GM12878 (cell line): Measurements from ENCODE around the gene EAF1. TPM values are rescaled to one million over a fixed set of nuclear protein-coding genes. Genes with fewer than 3 reads are reported as not detected.
A peak's percentile ranks its signal among the peaks of the same experiment; 100 is the strongest.

ENCODE experiments used
- ATAC-seq: fragments of 200-7000 bp; cut with Tn5 transposase; 3 replicates; pipeline ENCODE4 v1.9.1; 2020; ENCODE audit warnings: mild to moderate bottlenecking, moderate library complexity
- BruUV-seq: library from RNA; stranded (reverse); fragments of 400-500 nt; replicated peaks from 2 replicates; lab custom pipeline; 2021; lab: Mats Ljungman, UMichigan
- CTCF ChIA-PET: fragments of 300-600 bp; sonication (Branson Sonifier 250); formaldehyde crosslinking; extraction: SDS; loops from one replicate; lab custom pipeline; 2021; ENCODE audit warnings: inconsistent platforms; lab: Yijun Ruan, JAX
- POLR2A ChIA-PET: fragments of 350-600 bp; formaldehyde crosslinking; extraction: SDS; loops from one replicate; lab custom pipeline; 2021; ENCODE audit warnings: inconsistent platforms; lab: Charles Lee
- RAD21 ChIA-PET: fragments of 300-600 bp; sonication (Branson Sonifier 250); formaldehyde crosslinking; loops from one replicate; lab custom pipeline; 2023; ENCODE audit warnings: antibody characterized with exemption; ENCODE audit not compliant: unreplicated experiment; lab: Charles Lee
- SMC1A ChIA-PET: fragments of 300-600 bp; sonication (Branson Sonifier 250); formaldehyde crosslinking; loops from one replicate; lab custom pipeline; 2023; ENCODE audit not compliant: unreplicated experiment, uncharacterized antibody; lab: Charles Lee
- DNase-seq: peaks from one replicate; pipeline ENCODE4 v3.0.0-alpha.2; 2011; ENCODE audit warnings: low read depth, low spot score
- FAIRE-seq: peaks from 3 replicates; lab custom pipeline; 2011; peaks lifted over from hg19 to GRCh38; lab: Jason Lieb, UNC
- H2AFZ ChIP-seq: 2 replicates; pipeline ENCODE4 v1.6.0; 2011; ENCODE audit warnings: low read depth, low read length, control low read depth; ENCODE audit not compliant: control insufficient read depth
- H3K27ac ChIP-seq: 2 replicates; pipeline ENCODE4 v1.5.1; 2011; ENCODE audit warnings: control low read depth; ENCODE audit not compliant: control insufficient read depth, insufficient read depth
- H3K27me3 ChIP-seq, 2 experiments: replicated peaks in 1 of 2; 2 replicates each; pipeline versions ENCODE4 v1.6.0 to v1.6.1; 2011; ENCODE audit warnings: low read length in 1 of 2; ENCODE audit not compliant: control insufficient read depth in 2 of 2, insufficient read depth in 2 of 2
- H3K36me3 ChIP-seq, 2 experiments: 2 replicates each; pipeline ENCODE4 v1.5.1; 2011; ENCODE audit warnings: low read length in 1 of 2; ENCODE audit not compliant: control insufficient read depth in 2 of 2, insufficient read depth in 2 of 2
- H3K4me1 ChIP-seq: 2 replicates; pipeline ENCODE4 v1.6.1; 2011; ENCODE audit warnings: mild to moderate bottlenecking, low read length, moderate library complexity, mixed read lengths; ENCODE audit not compliant: control insufficient read depth, insufficient read depth
- H3K4me2 ChIP-seq: 2 replicates; pipeline ENCODE4 v1.6.0; 2011; ENCODE audit warnings: control low read depth; ENCODE audit not compliant: control insufficient read depth, insufficient read depth
- H3K4me3 ChIP-seq: fragments of 200-600 bp; sonication (generic); 2 replicates; pipeline ENCODE4 v1.5.1; 2016
- H3K79me2 ChIP-seq: 2 replicates; pipeline ENCODE4 v1.6.0; 2011; ENCODE audit warnings: low read length; ENCODE audit not compliant: control insufficient read depth, insufficient read depth
- H3K9ac ChIP-seq: 2 replicates; pipeline ENCODE4 v1.8.0; 2011; ENCODE audit warnings: low read length, control low read depth, mixed read lengths; ENCODE audit not compliant: control insufficient read depth, insufficient read depth
- H3K9me3 ChIP-seq: replicated peaks from 3 replicates; pipeline ENCODE4 v1.5.1; 2011; ENCODE audit warnings: mild to moderate bottlenecking, low read length; ENCODE audit not compliant: control insufficient read depth, insufficient read depth
- H4K20me1 ChIP-seq: 2 replicates; pipeline ENCODE4 v1.6.0; 2011; ENCODE audit not compliant: control insufficient read depth, insufficient read depth
- BHLHE40 ChIP-seq, 2 experiments: fragments of 450-650 bp in 1 of 2; IDR thresholded peaks; 2 replicates each; pipeline ENCODE4 v1.6.1; 2011 to 2017; ENCODE audit warnings: low read depth in 2 of 2, borderline replicate concordance in 1 of 2, improper control_type of control experiment in 1 of 2, low read length in 1 of 2, mild to moderate bottlenecking in 1 of 2
- HDAC6 ChIP-seq: fragments of 200-600 bp; sonication (generic); IDR thresholded peaks from one replicate; pipeline ENCODE4 v1.8.0; 2017; ENCODE audit warnings: antibody characterized with exemption; ENCODE audit not compliant: unreplicated experiment
- MEF2A ChIP-seq: IDR thresholded peaks from 2 replicates; pipeline ENCODE4 v1.6.1; 2011; ENCODE audit warnings: low read depth, mild to moderate bottlenecking, low read length, moderate library complexity; ENCODE audit not compliant: insufficient read depth
- MEF2B ChIP-seq: fragments of 450-650 bp; IDR thresholded peaks from 2 replicates; pipeline ENCODE4 v1.6.1; 2018; ENCODE audit warnings: mild to moderate bottlenecking, moderate library complexity; ENCODE audit not compliant: partially characterized antibody, poor library complexity, severe bottlenecking
- SMAD5 ChIP-seq: IDR thresholded peaks from 2 replicates; pipeline ENCODE4 v1.6.1; 2016; ENCODE audit warnings: antibody characterized with exemption, low read depth
- STAT1 ChIP-seq: fragments of 450-650 bp; conservative IDR thresholded peaks from 2 replicates; pipeline ENCODE4 v1.6.1; 2014; ENCODE audit warnings: antibody characterized with exemption, mild to moderate bottlenecking
- WGBS: methylation state at CpG from one replicate; pipeline ENCODE4 v1.1.6; 2016; ENCODE audit warnings: low lambda C conversion rate; ENCODE audit not compliant: insufficient replicate concordance, insufficient coverage; ENCODE audit errors: missing lambda C conversion rate; 5-methylcytosine and 5-hydroxymethylcytosine counted together
- in situ Hi-C: fragments of 300-500 bp; cut with MboI; formaldehyde crosslinking; loops from 9 replicates; pipeline ENCODE4 v1.14.3; 2018; ENCODE audit warnings: mixed read lengths
- intact Hi-C: fragments of 100-400 bp; cut with micrococcal nuclease; formaldehyde crosslinking; loops from one replicate; pipeline ENCODE4 v1.14.2; 2022; ENCODE audit not compliant: unreplicated experiment
- polyA plus RNA-seq, 11 experiments: library from polyadenylated mRNA; depleted of rRNA in 4 of 11; unstranded in 6 of 11; stranded (reverse) in 5 of 11; fragments of >200 nt; fragmentation: Nextera tagmentation in 4 of 11; fragmentation: Illumina TruSeq in 1 of 11; extraction: Ambion mirVana in 4 of 11; extraction: Trizol in 1 of 11; gene quantifications; 1 replicate in 1 of 11; 2 replicates in 10 of 11; pipeline versions ENCODE4 v1.2.1 to v1.2.3, GENCODE V29; 2011 to 2016; ENCODE audit warnings: inconsistent platforms in 2 of 11, missing spikeins in 2 of 11, low read depth in 1 of 11
- total RNA-seq, 4 experiments: library from RNA; depleted of rRNA in 3 of 4; stranded (reverse); fragments of >200 nt in 3 of 4; fragmentation: Illumina TruSeq in 1 of 4; extraction: Trizol in 1 of 4; gene quantifications; 2 replicates each; pipeline versions ENCODE4 v1.2.1 to v1.2.3, GENCODE V29; 2013 to 2021

EAF1 gene
- total and polyA plus RNA-seq, 10 of the 15 experiments (the other 5 are each of a cell fraction or from before 2014, with no cell fraction given): 6.8 to 21.6 (median 15.6) TPM

GRCh38 chr3:15453501-15453900 is 26.1 kb downstream of the EAF1 start:
- no peaks in the 10 kb centered on the region for H4K20me1 ChIP-seq
- FAIRE-seq (no peak), DNase-seq (no peak), ATAC-seq (no peak)
- ChIA-PET POLR2A (no interaction called here), RAD21 (no interaction called here), SMC1A (no interaction called here), CTCF (no interaction called here)
- no peaks in the 10 kb centered on the region for H3K9me3 ChIP-seq
- no peak for TF ChIP-seq SMAD5
- TF ChIP-seq BHLHE40 (IDR thresholded peaks at IDR 0.05; ENCODE audit: borderline replicate concordance in 1 of 2, low read depth in 2 of 2, low read length in 1 of 2): peak in 1 of 2 experiments; percentile 30; a peak in 1 of 4 replicates
- TF ChIP-seq STAT1: no peak
- no peaks in the 10 kb centered on the region for H3K4me1 ChIP-seq
- no peak overlapping the region for H3K4me2 ChIP-seq
- no peak overlapping the region for H2AFZ ChIP-seq
- BruUV-seq: no TSS peak
- intact Hi-C loops (no loop called here), in situ Hi-C loops (no loop called here)
- no peak overlapping the region for H3K27ac ChIP-seq
- H3K36me3 ChIP-seq: no peaks in the 10 kb centered on the region
- H3K79me2 ChIP-seq: no peaks in the 10 kb centered on the region
- 27% methylated on average over 8 of the region's 8 CpGs for WGBS
- no peaks in the 10 kb centered on the region for H3K27me3 ChIP-seq
- H3K9ac ChIP-seq: no peak overlapping the region
- H3K4me3 ChIP-seq: no peak overlapping the region

- CTCF ChIA-PET: interaction anchor here (0.6 to 2.1 kb wide), 2 partner anchors 13 to 114 kb away, joined by 3 to 10 read pairs; no protein-coding TSS in a partner anchor
- FAIRE-seq: no peak
Measured at GRCh38 chr3:15453991-15454625, 26.7 kb downstream of the EAF1 start.

More at GRCh38 chr3:15453991-15454625, 26.7 kb downstream of the EAF1 start:
- SMC1A ChIA-PET: no interaction called here
- Histone ChIP-seq H2AFZ (no peak overlapping the region), H3K9ac (no peak overlapping the region), H3K4me3 (no peak overlapping the region), H3K9me3 (no peaks in the 10 kb centered on the region), H3K27ac (no peak overlapping the region), H3K4me1 (no peaks in the 10 kb centered on the region), H3K79me2 (no peaks in the 10 kb centered on the region), H3K4me2 (no peak overlapping the region), H4K20me1 (no peaks in the 10 kb centered on the region), H3K27me3 (no peaks in the 10 kb centered on the region), H3K36me3 (no peaks in the 10 kb centered on the region)
- RAD21 ChIA-PET: no interaction called here
- no TSS peak for BruUV-seq
- no peak for ATAC-seq
- WGBS: 55% methylated on average over 9 of the region's 9 CpGs
- in situ Hi-C loops: no loop called here
- DNase-seq: no peak
- intact Hi-C loops: no loop called here
- POLR2A ChIA-PET: no interaction called here
- TF ChIP-seq MEF2B: peak; percentile 30
- no peak for TF ChIP-seq MEF2A
- TF ChIP-seq HDAC6: no peak
